GM23248 (cell line): ENCODE measurements around the gene ARHGEF3. TPM values are rescaled to one million over a fixed set of nuclear protein-coding genes. Genes with fewer than 3 reads are reported as not detected.

Source experiments
- DNase-seq: peaks from one replicate; pipeline ENCODE4 v3.0.0-alpha.2; 2015
- H2AFZ ChIP-seq: fragments of 200-600 bp; sonication (generic); 2 replicates; pipeline ENCODE4 v1.6.1; 2016; ENCODE audit warnings: antibody characterized with exemption
- H3F3A ChIP-seq: fragments of 200-600 bp; sonication (generic); 2 replicates; pipeline ENCODE4 v1.6.1; 2016; ENCODE audit warnings: mild to moderate bottlenecking, antibody characterized with exemption, mixed run types; ENCODE audit not compliant: insufficient read depth
- H3K27ac ChIP-seq: fragments of 200-600 bp; sonication (generic); 2 replicates; pipeline ENCODE4 v1.5.1; 2016; ENCODE audit warnings: mild to moderate bottlenecking
- H3K27me3 ChIP-seq: fragments of 200-600 bp; sonication (generic); replicated peaks from 2 replicates; pipeline ENCODE4 v1.6.1; 2016; ENCODE audit warnings: mild to moderate bottlenecking; ENCODE audit not compliant: insufficient read depth
- H3K36me3 ChIP-seq: fragments of 200-600 bp; sonication (generic); 2 replicates; pipeline ENCODE4 v1.6.1; 2016; ENCODE audit warnings: low read depth, mild to moderate bottlenecking
- H3K4me1 ChIP-seq: fragments of 200-600 bp; sonication (generic); 2 replicates; pipeline ENCODE4 v1.6.1; 2016; ENCODE audit warnings: mild to moderate bottlenecking; ENCODE audit not compliant: insufficient read depth
- H3K4me2 ChIP-seq: fragments of 200-600 bp; sonication (generic); one replicate; pipeline ENCODE4 v1.6.1; 2016; ENCODE audit warnings: mild to moderate bottlenecking; ENCODE audit not compliant: unreplicated experiment
- H3K4me3 ChIP-seq: fragments of 200-600 bp; sonication (generic); 2 replicates; pipeline ENCODE4 v1.5.1; 2016; ENCODE audit warnings: mild to moderate bottlenecking
- H3K79me2 ChIP-seq: fragments of 200-600 bp; sonication (generic); 2 replicates; pipeline ENCODE4 v1.6.1; 2016; ENCODE audit warnings: mild to moderate bottlenecking; ENCODE audit not compliant: insufficient read depth
- H3K9ac ChIP-seq: fragments of 200-600 bp; sonication (generic); 2 replicates; pipeline ENCODE4 v1.6.1; 2016; ENCODE audit warnings: mild to moderate bottlenecking
- H3K9me2 ChIP-seq: fragments of 200-600 bp; sonication (generic); 2 replicates; pipeline ENCODE4 v1.6.1; 2016; ENCODE audit warnings: mixed run types, mild to moderate bottlenecking, moderate library complexity; ENCODE audit not compliant: insufficient read depth
- H3K9me3 ChIP-seq: fragments of 200-600 bp; sonication (generic); one replicate; pipeline ENCODE4 v1.6.1; 2017; ENCODE audit warnings: low read depth
- H4K20me1 ChIP-seq: fragments of 200-600 bp; sonication (generic); 2 replicates; pipeline ENCODE4 v1.6.0; 2016; ENCODE audit not compliant: insufficient read depth
- EZH2 ChIP-seq: fragments of 200-600 bp; sonication (generic); IDR thresholded peaks from 2 replicates; pipeline ENCODE4 v1.6.1; 2018; ENCODE audit warnings: antibody characterized with exemption, mild to moderate bottlenecking; ENCODE audit not compliant: insufficient read depth, poor library complexity, severe bottlenecking
- EZH2phosphoT487 ChIP-seq: fragments of 200-600 bp; sonication (generic); IDR thresholded peaks from 2 replicates; pipeline ENCODE4 v1.6.1; 2018; ENCODE audit warnings: antibody characterized with exemption, moderate library complexity, mild to moderate bottlenecking, low read depth; ENCODE audit not compliant: insufficient read depth
- WGBS, 2 experiments: methylation state at CpG; one replicate each; pipeline ENCODE4 v1.1.6; 2015 to 2017; ENCODE audit warnings: low lambda C conversion rate in 2 of 2, low coverage in 1 of 2; ENCODE audit errors: missing lambda C conversion rate in 2 of 2; 5-methylcytosine and 5-hydroxymethylcytosine counted together
- in situ Hi-C: fragments of 300-500 bp; cut with MboI; formaldehyde crosslinking; loops from 2 replicates; pipeline ENCODE4 v1.15.0; 2020
- polyA plus RNA-seq: library from polyadenylated mRNA; unstranded; fragments of >200 nt; fragmentation: Nextera tagmentation; extraction: Ambion mirVana; gene quantifications from 2 replicates; pipeline ENCODE4 v1.2.1, GENCODE V29; 2016
- total RNA-seq: library from RNA; depleted of rRNA; stranded (reverse); fragments of >200 nt; shearing (Covaris generic); gene quantifications from 2 replicates; pipeline ENCODE4 v1.2.3, GENCODE V29; 2014

ARHGEF3 gene
- total and polyA plus RNA-seq, 2 experiments from 2014 or later, result 1.1 to 3.0 TPM

GRCh38 chr3:56742887-56743286, 58.9 kb downstream of the ARHGEF3 start:
- no peak for DNase-seq
- H3K79me2 ChIP-seq, result no peaks in the 10 kb centered on the region
- WGBS, 2 experiments, result 84 to 88% methylated on average over 3 of the region's 3 CpGs

GRCh38 chr3:56739036-56739435, 62.7 kb downstream of the ARHGEF3 start:
- WGBS, 2 experiments, result 95 to 97% methylated on average over 6 of the region's 6 CpGs
- H3K36me3 ChIP-seq, result no peaks in the 10 kb centered on the region
- H3K9ac ChIP-seq, result no peak overlapping the region
- H3K79me2 ChIP-seq, result no peaks in the 10 kb centered on the region
- in situ Hi-C loops, result no loop called here
- no peak overlapping the region for H3K4me3 ChIP-seq
- no peaks in the 10 kb centered on the region for H3K4me1 ChIP-seq
- no peaks in the 10 kb centered on the region for H3K27me3 ChIP-seq
- no peaks in the 10 kb centered on the region for H3K9me2 ChIP-seq
- TF ChIP-seq EZH2phosphoT487 (no peak), EZH2 (no peak)
- no peaks in the 10 kb centered on the region for H4K20me1 ChIP-seq
- no peak overlapping the region for H3K4me2 ChIP-seq
- no peak overlapping the region for H3K27ac ChIP-seq
- no peak overlapping the region for H2AFZ ChIP-seq
- H3F3A ChIP-seq, result no peaks in the 10 kb centered on the region
- H3K9me3 ChIP-seq, result no peaks in the 10 kb centered on the region
- DNase-seq, result no peak

More at GRCh38 chr3:56742887-56743286, 58.9 kb downstream of the ARHGEF3 start:
- H3K27ac ChIP-seq, result no peak overlapping the region
- H3K9me3 ChIP-seq, result no peaks in the 10 kb centered on the region
- no peaks in the 10 kb centered on the region for H4K20me1 ChIP-seq
- no peak overlapping the region for H3K4me3 ChIP-seq
- no peak overlapping the region for H2AFZ ChIP-seq
- no peak overlapping the region for H3K9ac ChIP-seq
- no peak overlapping the region for H3K4me2 ChIP-seq
- no peak for TF ChIP-seq EZH2
- TF ChIP-seq EZH2phosphoT487, result no peak
- H3K9me2 ChIP-seq, result no peaks in the 10 kb centered on the region
- no peaks in the 10 kb centered on the region for H3K36me3 ChIP-seq
- in situ Hi-C loops, result no loop called here
- no peaks in the 10 kb centered on the region for H3K4me1 ChIP-seq
- no peaks in the 10 kb centered on the region for H3K27me3 ChIP-seq
- no peaks in the 10 kb centered on the region for H3F3A ChIP-seq

GRCh38 chr3:56737006-56737405, 64.7 kb downstream of the ARHGEF3 start:
- H3K79me2 ChIP-seq, result no peaks in the 10 kb centered on the region
- H4K20me1 ChIP-seq, result no peaks in the 10 kb centered on the region
- no peaks in the 10 kb centered on the region for H3K9me2 ChIP-seq
- no peak overlapping the region for H3K9ac ChIP-seq
- H3K9me3 ChIP-seq, result no peaks in the 10 kb centered on the region
- H3K4me1 ChIP-seq, result no peaks in the 10 kb centered on the region
- no peaks in the 10 kb centered on the region for H3F3A ChIP-seq
- no peaks in the 10 kb centered on the region for H3K27me3 ChIP-seq
- H3K27ac ChIP-seq, result no peak overlapping the region
- in situ Hi-C loops, result no loop called here
- no peak overlapping the region for H3K4me2 ChIP-seq
- no peak overlapping the region for H2AFZ ChIP-seq
- no peak overlapping the region for H3K4me3 ChIP-seq
- H3K36me3 ChIP-seq, result no peaks in the 10 kb centered on the region
- DNase-seq, result no peak
- no peak for TF ChIP-seq EZH2
- TF ChIP-seq EZH2phosphoT487, result no peak
- WGBS, 2 experiments, result 93 to 94% methylated on average over 10 of the region's 10 CpGs

GRCh38 chr3:56732109-56732508, 69.6 kb downstream of the ARHGEF3 start:
- H3K9ac ChIP-seq, result no peak overlapping the region
- no peaks in the 10 kb centered on the region for H4K20me1 ChIP-seq
- no peaks in the 10 kb centered on the region for H3K36me3 ChIP-seq
- in situ Hi-C loops, result no loop called here
- H3K4me3 ChIP-seq, result no peak overlapping the region
- no peaks in the 10 kb centered on the region for H3F3A ChIP-seq
- TF ChIP-seq EZH2phosphoT487 (no peak), EZH2 (no peak)
- no peak overlapping the region for H2AFZ ChIP-seq
- WGBS, 2 experiments, result 91 to 93% methylated on average over 8 of the region's 8 CpGs
- H3K27ac ChIP-seq, result no peak overlapping the region
- no peaks in the 10 kb centered on the region for H3K9me3 ChIP-seq
- H3K4me1 ChIP-seq, result no peaks in the 10 kb centered on the region
- H3K4me2 ChIP-seq, result no peak overlapping the region
- no peak for DNase-seq
- no peaks in the 10 kb centered on the region for H3K9me2 ChIP-seq
- no peaks in the 10 kb centered on the region for H3K27me3 ChIP-seq
- H3K79me2 ChIP-seq, result no peaks in the 10 kb centered on the region

- no peaks in the 10 kb centered on the region for H3F3A ChIP-seq
- no peak overlapping the region for H3K27ac ChIP-seq
- H3K36me3 ChIP-seq, result no peaks in the 10 kb centered on the region
- no peaks in the 10 kb centered on the region for H3K79me2 ChIP-seq
- no peaks in the 10 kb centered on the region for H3K9me3 ChIP-seq
- no peak overlapping the region for H3K4me3 ChIP-seq
- no peaks in the 10 kb centered on the region for H4K20me1 ChIP-seq
- 82 to 83% methylated on average over 3 of the region's 3 CpGs for WGBS, 2 experiments
- no peaks in the 10 kb centered on the region for H3K9me2 ChIP-seq
- H3K27me3 ChIP-seq, result no peaks in the 10 kb centered on the region
- H3K4me2 ChIP-seq, result no peak overlapping the region
- no peak overlapping the region for H2AFZ ChIP-seq
- no peaks in the 10 kb centered on the region for H3K4me1 ChIP-seq
- no peak overlapping the region for H3K9ac ChIP-seq
- TF ChIP-seq EZH2phosphoT487 (no peak), EZH2 (no peak)
- in situ Hi-C loops, result no loop called here
- no peak for DNase-seq
Measured at GRCh38 chr3:56725175-56725574, 76.6 kb downstream of the ARHGEF3 start.
